GM19328 (cell line): ENCODE results near the gene STK33.
A peak's percentile ranks its signal among the peaks of the same experiment; 100 is the strongest.

Source experiments
- ATAC-seq: cut with Tn5 transposase; IDR thresholded peaks from one replicate; pipeline ENCODE4 v1.9.1; 2021; ENCODE audit warnings: mild to moderate bottlenecking, moderate library complexity; ENCODE audit not compliant: unreplicated experiment

STK33 gene

DNA sequence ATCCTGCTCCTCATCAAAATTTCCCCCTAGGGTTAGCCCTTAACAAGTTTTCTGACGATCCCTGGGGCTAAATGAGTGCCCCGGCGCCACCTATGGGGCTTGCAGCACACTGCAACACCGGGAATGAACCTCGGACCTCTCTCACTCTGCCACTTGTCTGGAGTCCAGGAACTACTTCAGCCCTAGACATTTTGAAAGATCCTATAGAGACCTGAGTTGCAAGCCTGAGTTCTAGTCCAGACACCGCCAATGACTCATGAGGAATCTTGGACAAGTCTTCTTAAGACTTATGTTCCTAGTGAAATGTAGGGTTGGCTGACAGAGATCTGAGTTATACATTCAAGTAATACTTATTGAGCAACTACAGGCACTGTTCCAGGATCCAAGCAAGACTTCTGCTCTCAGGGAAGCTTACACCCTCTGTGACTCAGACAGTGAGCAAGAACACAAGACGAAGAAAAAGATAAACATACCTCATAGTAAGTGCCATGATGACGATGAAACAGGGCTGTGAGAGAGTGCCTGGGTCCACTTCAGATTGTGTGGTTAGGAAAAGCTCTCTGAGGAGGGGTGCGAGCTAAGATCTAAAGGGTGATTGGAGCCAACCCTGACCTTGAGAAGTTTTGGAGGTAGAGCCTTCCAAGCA lies 10.2 kb upstream of the STK33 start:
- ATAC-seq = no peak

DNA sequence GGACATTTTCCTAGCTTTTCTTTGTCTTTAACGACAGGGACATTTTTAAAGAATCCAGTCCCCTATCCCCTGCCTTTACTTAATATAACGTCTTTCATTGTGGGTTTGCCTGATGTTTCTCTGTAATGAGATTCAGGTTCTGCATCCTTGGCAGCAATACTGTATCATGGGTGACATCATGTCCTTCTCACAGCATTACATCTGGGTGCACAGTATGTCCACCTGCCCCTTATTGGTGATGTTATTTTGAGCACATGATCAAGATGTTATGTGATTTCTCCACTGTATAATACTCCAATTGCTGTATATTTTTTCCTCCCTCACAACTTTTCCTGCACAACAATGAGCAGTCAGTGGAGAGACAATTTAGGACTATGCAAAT lies 9.7 kb upstream of the STK33 start:
- no peak for ATAC-seq

DNA sequence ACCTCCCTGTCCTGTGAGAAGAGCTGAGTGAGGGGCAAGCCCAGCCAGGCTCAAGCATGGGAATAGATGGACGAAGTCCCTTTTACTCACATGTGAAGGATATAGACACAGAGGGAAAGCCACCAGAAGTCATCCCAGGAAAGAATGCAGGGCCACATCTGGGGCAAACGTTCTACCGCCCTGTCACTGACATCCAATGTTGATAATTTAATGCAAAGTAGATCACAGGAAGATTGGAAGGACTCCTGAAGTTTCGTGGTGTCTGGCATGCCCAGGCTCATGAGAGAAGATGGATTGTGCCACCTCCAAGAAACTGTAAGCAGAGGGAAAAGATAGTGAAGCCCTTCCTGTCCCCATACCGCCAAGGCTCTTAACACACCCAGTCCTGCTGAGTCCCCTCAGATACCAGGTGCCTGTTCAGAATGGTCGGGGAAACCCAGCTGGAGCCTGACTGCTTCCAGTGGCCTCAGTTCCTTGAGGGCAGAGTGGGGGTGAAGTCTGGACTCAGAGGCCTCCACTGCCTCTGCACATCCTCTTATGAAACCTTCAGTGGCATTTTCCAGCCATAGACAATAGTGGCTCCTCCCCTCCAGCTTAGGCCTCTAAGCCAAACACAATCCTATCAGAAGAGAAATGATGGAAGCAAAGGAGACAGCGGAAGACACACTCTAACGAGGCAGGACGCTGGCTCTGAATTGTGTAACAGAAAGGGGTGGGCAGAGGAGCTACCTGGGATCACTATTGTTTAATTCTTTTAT lies 7.5 kb upstream of the STK33 start:
- ATAC-seq = no peak

DNA sequence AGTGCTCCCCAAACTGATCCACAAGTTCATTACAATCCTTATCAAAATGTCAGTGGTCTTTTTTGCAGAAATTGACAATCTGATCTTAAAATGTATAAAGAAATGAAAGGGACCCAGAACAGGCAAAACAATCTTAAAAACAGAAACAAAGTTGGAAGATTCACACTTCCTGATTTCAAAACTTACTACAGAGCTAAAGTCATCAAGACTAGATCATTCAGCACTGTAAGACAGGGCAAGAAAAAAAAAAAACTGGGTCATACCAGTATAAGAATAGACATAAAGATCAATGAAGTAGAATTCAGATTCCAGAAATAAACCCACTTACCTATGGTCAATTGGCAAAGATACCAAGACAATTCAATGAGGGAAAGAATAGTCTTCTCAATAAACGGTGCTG lies 4.5 kb upstream of the STK33 start:
- no peak for ATAC-seq

DNA sequence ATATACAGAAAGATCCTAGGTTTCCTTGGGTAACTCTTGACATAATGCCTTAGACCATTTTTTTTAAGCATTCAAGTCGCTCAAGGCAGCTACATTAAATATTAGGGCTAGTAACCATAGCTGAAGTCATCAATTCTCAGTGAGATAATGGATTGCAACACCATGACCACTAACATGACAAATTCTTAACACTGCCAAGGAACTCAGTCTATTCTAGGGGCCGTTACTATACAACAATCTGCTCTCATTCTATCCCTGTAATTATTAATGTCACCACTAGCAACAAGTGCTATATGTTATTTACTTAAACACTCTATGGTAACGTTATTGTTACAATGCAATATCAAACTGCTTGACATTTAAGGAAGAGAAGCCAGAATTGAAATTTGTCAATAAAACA lies 3.2 kb upstream of the STK33 start:
- ATAC-seq = no peak

DNA sequence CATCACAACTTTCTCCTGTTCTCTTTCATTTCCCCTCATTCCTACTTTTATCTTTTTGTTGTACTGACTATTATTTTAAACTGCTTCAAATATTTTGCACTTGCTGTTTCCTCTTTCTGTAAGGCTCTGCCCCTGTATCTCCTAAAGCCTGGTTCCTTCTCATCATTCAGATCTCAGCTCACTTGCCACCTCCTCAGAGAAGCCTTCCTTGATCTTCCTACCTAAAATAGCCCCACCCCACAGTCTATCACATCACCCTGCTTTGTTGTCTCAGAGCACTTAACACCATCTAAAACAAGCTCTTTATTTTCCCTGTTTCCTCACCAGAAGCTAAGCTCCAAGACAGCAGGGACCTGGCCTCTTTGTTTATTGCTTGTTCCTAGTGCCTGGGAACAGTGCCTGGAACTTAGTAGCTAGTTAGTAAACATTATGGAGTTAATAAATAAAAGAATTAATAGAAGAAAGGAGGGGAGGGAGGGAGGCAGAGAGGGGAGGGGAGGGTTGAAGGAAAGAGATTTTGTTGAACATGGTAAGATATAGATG lies 2.5 kb upstream of the STK33 start:
- ATAC-seq = no peak

DNA sequence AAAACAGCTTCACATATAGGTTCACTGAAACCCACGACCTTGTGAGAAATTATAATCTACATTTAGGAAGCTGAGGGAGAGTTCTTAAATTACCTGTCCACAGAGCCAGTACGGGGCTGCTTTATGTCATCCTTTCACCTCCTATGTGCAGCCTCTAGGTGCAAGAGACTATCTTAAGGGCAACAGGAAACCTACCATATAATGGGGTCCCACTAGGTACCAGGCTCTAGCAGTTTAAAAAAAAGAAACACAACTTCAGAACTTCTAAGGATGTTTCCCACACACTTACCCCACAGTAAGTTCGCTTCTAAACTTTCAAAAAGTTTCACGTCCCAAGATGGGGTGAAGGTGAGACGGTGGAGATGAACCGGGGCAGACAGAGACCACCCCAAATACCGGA lies 573 bp downstream of the STK33 start:
- peak; percentile 17 for ATAC-seq

DNA sequence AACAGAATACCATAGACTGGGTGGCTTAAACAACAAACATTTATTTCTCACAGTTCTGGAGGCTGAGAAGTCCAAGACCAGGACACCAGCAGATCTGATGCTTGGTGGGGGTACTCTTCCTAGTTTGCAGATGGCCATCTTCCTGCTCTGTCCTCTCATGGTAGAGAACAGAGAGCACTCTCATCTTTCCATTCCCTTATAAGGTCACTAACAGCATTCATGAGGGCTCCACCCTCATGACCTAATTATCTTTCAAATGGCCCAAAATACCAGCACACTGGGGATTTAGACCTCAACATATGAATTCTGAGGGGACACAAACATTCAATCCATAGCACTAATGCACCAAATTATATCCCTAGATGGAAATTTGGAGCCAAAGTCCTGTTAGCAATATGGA lies 6.1 kb downstream of the STK33 start:
- no peak for ATAC-seq

DNA sequence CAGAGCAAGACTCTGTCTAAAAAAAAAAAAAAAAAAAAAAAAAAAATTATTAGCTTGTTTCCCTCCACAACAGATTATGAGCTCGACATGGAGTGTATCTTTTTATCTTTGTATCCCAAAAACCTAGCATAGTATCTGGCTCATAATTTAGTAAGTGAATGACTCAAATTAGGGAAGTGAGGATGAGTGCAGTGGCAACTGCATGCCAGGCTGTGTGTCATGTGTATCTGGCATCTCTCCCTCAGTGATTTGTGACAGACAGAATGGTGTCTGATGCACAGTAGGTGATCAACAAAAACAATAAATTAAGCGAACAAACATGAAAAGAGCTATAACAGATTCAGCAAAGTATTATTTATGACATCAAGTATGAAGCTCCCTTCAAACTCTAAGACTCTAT lies 7.2 kb downstream of the STK33 start:
- no peak for ATAC-seq

DNA sequence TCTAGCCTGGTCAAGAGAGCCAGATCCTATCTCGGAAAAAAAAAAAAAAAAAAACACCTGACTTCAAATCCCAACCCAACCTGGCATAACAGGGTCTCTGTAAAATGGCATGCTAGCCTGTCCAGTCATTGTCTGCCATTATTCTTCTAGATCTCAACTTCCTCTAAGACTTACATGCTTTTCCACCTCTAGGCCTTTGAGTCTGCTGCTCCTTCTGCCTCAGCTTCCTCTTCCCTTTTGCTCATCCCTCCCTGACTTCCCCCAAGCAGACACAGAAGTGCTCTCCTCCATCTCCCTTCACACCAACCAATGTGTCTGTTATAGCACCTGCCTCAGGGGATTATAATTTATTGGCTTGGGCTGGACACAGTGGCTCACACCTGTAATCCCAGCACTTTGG lies 7.8 kb downstream of the STK33 start:
- no peak for ATAC-seq

DNA sequence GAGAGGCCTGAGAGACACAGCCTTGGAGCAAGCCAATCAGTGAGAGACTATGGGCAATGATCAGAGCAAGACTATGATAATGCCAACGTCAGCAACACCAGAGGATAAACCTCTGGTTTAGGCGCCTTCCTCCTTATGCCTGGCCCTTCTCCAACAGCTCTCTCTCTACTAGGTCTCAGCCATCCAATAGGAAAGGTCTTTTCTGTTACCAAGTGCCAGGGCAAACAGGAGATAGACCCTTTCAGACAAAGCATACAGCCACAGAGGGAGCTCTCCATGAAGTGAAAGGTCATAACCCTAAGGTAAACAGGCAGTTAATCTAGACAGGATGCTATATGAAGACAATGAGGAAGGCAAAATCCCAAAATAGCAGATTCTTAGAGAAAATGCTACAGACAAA lies 9.5 kb downstream of the STK33 start:
- ATAC-seq = no peak

DNA sequence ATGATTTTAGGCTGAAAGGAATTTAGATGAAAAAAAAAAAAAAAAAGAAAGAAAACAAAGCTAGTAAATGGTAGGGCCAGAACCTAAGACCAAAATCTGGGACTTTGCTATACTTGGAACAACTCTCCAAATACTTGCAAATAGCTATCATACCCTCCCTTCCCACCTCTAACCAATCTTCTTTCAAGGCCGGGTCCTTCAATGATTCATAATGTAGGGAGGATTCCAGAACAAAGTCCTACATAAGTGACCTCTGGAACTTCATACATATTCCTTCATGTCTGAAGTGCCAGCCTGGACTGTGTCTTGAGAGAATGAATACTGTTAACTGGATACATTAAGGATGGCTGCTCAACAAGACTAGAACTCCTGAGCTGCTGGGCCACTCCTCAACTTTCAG lies 9.9 kb downstream of the STK33 start:
- ATAC-seq = no peak

DNA sequence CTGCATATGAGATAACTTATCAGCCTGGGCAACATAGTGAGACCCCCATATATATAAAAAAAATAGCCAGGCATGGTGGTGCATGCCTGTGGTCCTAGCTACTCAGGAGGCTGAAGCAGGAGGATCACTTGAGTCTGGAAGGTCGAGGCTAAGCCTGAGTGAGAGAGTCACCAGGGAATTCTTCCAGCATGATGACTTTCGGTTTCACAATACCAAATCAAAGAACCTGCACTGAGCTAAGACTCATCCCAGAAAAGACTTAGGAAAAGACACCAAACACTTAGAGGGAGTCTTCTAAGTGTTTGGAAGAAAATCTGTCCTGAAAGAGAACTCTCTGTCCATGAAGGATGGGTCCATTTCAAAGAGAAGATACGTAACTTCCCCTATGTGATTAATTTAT lies 12.7 kb downstream of the STK33 start:
- no peak for ATAC-seq

DNA sequence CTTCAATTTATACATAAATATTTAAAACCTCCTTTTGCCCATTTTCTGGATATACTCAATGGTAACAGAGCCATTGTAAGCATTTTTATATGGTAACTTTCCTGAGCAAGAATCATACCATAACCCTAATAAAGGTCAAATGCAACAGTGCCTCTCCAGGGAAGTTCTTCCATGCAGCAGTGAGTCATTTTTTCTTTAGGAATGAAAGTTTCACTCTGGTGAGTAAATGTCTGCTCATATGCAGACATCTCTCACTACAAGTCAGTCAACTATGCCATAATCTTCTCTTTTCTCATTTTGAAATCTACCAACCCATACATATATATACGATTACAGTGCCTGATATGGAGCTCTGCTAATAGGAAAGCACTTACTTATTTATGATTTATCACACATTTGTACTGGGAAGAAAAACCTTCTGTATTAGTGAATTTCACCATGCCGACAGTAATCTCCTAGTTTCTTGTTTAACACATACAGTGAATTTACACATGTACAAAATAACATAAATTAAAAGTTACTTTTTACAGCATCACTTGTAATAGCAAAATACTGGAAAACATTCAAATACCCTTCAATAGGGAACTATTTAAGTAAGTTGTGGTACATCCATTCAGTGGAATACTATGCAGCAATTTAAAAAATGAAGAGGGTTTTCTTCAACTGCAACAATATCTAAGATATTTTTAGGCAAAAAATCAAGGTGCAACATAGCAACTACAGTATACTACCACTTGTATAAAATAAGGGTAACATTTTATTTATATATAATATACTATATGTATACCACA lies 16.0 kb downstream of the STK33 start:
- ATAC-seq = no peak

DNA sequence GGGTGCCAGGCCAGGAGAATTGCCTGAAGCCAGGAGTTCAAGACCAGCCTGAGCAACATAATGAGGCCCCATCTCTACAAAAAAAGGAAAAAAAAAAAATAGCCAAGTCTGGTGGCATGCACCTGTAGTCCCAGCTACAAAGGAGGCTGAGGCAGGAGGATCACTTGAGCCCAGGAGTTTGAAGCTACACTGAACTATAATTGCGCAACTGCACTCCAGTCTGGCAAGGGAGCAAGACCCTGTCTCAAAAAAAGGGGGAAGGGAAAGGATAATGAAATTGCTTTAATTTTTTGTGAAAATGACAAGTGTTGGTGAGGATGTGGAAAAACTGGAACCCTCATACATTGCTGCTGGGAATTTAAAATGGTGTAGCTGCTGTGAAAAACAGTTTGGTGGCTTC lies 19.2 kb downstream of the STK33 start:
- no peak for ATAC-seq

DNA sequence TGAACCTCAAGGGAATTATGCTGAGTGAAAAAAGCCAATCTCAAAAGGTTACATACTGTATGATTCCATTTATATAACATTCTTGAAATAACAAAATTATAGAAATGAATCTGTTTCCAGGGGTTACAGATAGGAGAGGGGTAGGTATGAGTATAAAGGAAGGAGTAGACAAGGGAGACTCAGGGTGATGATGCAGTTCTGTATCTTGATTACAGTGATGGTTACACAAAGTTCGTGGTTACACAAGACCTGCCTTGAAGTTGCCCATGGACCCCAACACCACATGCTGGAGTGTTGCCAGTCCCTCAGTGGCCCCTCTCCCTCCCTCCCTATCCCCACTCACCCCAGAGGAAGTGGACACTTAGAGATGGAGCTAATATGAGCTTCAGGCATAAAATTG lies 20.3 kb downstream of the STK33 start:
- no peak for ATAC-seq

DNA sequence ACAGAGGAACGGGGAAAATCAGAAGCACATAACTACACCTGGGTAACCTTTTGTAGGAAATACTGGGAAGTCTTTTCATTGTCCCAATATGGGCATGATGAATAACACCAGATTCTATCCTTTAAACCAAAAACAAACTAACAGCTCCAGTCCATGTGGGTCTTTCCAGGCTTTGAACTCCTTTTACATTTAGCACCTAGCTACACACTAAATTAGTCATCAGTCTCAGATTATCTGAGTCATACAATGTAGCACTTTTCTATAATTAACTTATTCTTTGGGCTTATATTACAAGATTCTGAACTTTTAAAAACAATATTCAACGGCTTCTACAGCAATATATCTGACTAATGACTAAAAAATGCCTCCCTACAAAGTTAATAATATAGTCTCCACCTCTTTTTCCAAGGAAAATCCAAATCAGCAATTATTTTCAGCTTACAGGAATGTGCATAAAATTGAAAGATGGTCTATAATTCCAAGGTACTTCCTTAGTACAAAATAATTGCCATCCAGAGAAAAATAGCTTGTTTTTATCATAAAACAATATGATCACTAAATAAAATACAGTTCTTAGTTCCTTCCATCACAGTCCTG lies 26.3 kb downstream of the STK33 start:
- ATAC-seq = no peak

DNA sequence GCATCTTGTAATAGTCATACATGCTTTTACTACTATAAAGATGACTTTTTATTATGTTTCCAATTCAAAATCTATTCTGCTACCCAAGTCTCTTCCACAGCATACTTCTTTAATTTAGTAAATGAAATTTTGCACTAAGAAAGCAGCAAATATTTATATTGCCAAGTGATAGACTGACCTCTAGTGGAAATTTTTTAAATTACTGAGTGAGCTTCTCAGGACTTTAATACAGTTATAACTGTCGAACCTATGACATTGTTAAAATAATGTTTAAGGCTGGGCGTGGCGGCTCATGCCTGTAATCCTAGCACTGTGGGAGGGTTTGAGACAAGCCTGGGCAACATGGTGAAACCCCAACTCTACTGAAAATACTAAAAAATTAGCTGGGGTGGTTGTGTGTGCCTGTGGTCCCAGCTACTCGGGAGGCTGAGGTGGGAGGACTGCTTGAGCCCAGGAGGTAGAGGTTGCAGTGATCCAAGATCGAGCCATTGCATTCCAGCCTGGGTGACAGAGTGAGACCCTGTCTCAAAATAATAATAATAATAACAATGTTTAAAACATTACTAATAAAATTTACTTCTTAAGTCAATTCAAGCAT lies 27.3 kb downstream of the STK33 start:
- ATAC-seq = no peak

DNA sequence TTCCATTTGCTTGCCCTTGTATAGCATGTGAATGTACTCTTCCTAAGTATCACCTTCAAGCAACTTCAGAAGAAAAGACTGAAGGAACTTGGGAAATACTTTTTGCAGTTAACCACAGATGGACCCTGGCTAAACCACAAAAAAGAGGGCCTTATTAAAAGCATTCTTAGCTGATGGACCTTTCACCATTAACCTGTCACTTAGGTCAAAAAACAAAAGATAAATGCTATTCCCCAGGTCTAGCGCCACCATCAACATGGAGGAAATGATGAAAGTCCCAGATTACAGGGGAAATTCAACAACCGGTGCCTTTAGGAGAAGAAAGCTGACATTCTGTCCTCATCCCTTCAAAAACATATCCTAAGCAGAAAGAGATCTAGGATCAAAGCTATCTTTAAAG lies 29.5 kb downstream of the STK33 start:
- ATAC-seq = no peak

DNA sequence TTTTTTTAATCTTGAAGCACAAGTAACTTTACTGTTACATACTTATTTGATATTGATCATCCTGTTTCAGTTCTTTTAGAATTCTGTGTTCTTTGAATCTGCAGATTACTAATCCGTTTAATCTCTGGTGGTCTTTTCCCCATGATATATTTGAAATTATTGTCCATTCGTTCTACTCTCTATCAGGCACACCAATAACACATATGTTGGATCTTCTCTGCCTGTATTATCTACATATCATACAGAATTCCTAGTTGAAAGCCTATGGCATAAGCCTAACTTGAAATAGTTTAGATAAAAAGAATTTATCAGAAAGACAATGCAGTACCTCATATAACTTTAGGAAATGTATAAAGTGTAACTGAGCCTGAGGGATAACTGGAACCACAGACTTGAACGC lies 32.6 kb downstream of the STK33 start:
- no peak for ATAC-seq

DNA sequence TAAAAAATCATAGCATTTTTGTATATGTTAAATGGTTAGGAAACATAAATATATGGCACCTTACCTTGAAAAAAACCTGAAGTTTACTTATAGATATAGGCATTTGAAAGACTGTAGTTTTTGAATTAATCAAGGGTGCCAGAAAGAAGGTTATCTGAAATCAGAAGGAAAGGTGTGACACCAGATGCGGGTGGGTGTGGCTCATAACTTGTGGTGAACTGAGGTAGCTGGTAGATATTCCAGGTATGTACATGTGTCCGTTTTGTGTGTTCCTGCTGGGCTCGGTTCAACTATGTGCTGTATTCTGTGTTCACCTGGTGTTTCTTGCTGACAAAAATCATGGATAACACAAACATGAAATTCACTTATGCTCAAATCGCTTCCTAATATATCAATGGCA lies 35.6 kb downstream of the STK33 start:
- ATAC-seq = no peak
